Prostate gland (tissue), 2 donors: ENCODE measurements around the gene STAT4.

Experiments
- CTCF ChIP-seq, 4 experiments: fragments of 200-600 bp in 2 of 4; fragments of 450-650 bp in 2 of 4; sonication (generic) in 2 of 4; IDR thresholded peaks; 1 replicate in 3 of 4; 2 replicates in 1 of 4; pipeline ENCODE4 v1.5.1; 2016 to 2019; ENCODE audit warnings: antibody characterized with exemption in 4 of 4, mild to moderate bottlenecking in 2 of 4, moderate library complexity in 2 of 4
- POLR2A ChIP-seq: fragments of 450-650 bp; IDR thresholded peaks from one replicate; pipeline ENCODE4 v1.6.1; 2016; ENCODE audit warnings: antibody characterized with exemption, mild to moderate bottlenecking

GRCh38 chr2:191199929-191200512 lies 49.2 kb upstream of the STAT4 start:
- TF ChIP-seq POLR2A: no peak
- no peak for TF ChIP-seq CTCF (IDR thresholded peaks at IDR 0.05)
